Right renal pelvis (tissue), 4 donors: ENCODE data around the gene GALM. TPM values are rescaled to one million over a fixed set of nuclear protein-coding genes. Genes with fewer than 3 reads are reported as not detected.
A peak's percentile ranks its signal among the peaks of the same experiment; 100 is the strongest.
"Not testable (repeated sequence)": the region's sequence is repeated elsewhere in the genome, so short reads cannot be mapped to it uniquely, and the experiment has no call there.

Experiments used
- DNase-seq, 4 donors: peaks; one replicate each; pipeline ENCODE4 v3.0.0-alpha.2; 2013; ENCODE audit warnings: low read depth in 4 of 4, low spot score in 3 of 4, missing footprints in 1 of 4
- polyA plus RNA-seq, 4 donors: library from polyadenylated mRNA; unstranded; fragments of 120-200 nt; gene quantifications; one replicate each; pipeline ENCODE4 v1.2.1, GENCODE V29; 2013; ENCODE audit not compliant: insufficient read length in 4 of 4

GALM gene
- polyA plus RNA-seq, 4 donors = 60.5 to 63.8 (median 61.9) TPM

GRCh38 chr2:38737000-38737698 lies 71.2 kb downstream of the GALM start:
- not testable (repeated sequence) for DNase-seq

- DNase-seq = no peak
Measured at GRCh38 chr2:38737925-38738324, 72.0 kb downstream of the GALM start.

DNA sequence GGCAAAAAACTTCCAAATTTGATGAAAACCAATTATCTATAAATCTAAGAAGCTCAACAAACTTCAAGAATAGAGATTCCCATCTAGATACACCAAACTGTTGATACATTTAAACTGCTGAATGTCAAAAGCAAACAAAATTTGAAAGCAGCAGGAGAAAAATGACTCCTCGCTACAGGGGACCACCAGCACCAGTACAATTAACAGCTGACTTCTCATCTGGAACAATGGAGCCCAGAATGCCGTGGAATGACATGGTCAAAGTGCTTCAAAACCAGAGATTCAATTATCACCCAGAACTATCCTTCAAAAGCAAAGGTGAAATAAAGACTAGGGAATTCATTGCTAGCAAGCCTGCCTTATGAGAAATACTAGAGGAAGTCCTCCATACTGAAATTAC lies 73.6 kb downstream of the GALM start:
- no peak for DNase-seq

DNA sequence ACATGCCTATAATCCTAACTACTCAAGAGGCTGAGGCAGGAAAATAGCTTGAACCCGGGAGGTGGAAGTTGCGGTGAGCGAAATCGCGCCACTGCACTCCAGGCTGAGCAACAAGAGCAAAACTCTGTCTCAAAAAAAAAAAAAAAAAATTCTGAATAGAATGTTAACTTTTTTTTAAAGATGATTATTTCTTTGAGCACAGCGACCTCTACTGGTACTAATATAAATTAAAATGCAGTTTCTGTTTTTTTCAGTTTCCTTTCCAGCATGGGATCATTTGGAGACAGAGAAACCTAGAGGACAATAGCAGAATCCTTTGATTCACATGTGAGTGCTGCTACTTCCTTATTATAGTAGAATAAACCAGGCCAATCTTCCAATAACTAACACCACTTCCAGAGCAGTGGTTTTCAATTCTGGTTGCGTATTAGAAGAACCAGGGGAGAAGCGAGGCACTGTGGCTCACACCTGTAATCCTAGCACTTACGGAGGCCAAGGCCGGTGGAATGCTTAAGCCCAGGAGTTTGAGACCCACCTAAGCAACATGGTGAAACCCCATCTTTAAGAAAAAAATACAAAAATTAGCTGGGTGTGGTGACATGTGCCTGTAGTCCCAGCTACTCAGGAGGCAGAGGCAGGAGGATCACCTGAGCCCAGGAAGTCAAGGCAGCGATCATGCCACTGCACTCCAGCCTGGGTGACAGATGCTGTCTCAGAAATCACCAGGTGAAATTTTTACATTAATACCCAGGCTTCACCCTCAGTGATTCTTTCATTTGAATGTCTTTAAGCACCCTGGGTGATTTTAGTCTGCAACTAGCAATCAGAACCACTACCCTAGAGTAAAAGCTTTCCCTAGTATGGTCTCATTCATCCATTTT lies 75.2 kb downstream of the GALM start:
- no peak for DNase-seq

DNA sequence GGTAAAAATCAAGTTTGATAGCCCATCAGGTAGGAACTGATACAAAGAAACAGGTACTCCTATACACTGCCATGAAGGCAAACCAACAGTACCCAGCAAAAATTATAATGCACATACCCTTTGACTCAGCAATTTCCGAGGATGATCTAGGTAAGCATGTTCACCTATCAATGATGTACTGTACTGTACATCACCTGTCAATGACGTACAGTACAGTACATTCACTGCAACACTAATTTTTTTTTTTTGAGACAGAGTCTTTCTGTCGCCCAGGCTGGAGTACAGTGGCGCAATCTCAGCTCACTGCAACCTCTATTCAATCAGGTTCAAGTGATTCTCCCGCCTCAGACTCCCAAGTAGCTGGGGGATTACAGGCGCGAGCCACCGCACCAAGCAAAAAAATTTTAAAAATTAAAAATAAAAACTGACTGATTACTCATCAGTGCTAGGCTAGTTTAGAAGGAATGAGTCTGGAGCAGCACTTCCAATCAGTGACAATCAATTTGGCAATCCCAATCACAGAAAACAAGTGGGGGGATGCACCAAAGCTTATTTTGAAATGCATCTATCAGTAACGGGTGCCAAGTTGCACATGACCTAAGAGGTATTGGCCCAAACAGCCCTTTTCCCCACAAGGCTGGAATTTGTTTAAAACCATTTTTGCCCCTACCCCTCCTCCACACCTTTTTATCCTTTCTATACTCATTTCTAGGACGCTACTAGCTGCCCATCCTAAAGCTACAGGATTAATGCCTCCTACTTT lies 77.1 kb downstream of the GALM start:
- DNase-seq = no peak

DNA sequence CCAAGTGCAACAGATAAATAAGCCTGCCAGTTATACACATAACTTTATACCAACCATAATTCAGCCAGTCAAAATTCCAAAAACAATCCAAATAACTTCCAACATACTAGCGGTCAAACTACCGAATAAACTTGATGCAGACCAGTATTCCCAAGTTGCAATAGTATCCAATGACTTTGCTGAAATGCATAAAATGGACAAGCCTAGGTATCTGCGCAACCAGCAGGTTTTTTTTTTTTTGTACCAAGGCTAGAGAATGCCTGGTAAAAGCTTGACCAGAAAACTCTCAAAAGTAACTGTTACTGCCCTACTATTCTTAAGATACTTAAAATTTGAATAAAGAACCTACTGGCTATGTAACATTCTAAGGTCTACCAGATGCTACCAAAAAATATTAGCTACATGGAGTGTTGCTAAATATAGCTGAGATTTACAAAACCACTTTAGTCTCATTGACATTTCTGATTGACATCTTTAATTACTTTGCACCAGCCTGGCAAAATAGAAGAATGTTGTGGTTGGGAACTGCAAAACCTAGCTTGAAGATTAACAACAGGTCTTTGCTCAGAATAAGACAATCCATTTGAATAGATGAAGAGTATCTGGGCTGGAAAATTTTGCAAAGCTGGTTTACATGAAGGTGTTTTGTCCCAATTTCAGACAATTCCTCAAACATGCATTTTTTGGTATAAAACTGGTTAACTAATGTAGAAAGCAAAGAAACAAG lies 77.9 kb downstream of the GALM start:
- DNase-seq = no peak

- no peak for DNase-seq
Measured at GRCh38 chr2:38744399-38744780, 78.5 kb downstream of the GALM start.

- no peak for DNase-seq
Measured at GRCh38 chr2:38745267-38745666, 79.4 kb downstream of the GALM start.

DNA sequence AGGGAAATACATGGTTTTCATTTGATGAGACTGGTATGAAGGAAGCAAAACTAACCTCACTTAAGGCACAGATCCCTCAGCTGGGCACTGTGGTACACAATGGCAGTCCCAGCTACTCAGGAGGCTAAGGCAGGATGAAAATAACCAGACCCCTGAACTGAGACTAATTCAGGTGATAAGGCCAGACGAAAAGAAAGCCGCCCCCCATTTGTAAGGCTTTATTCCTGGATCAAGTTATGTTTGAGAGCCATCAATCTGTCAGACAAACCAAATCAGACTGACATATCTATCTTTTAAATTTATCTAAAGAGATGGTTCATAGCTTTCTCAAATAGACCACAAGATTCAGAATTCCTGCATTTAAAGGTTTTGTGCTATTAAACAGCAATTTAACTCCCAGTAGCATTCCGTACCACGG lies 81.1 kb downstream of the GALM start:
- DNase-seq = no peak

DNA sequence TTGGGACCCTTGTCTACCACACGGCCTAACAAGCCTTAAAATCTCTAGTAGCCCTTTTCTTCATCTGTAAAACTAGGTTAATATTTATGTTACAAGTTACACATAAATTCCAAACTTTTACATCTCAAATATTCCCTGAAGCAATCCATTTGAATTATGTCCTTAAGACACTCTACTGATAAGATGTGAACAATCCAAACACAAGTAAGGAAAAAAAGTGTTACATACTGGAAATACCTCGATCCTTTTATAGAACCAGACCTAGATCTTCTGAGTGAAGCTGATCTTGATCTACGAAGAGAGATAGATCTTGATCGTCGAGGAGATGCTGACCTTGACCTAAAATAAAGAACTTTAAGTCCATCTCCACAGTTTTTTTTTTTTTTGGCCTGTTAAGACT lies 81.9 kb downstream of the GALM start:
- no peak for DNase-seq

- DNase-seq = no peak
Measured at GRCh38 chr2:38748391-38748790, 82.5 kb downstream of the GALM start.

DNA sequence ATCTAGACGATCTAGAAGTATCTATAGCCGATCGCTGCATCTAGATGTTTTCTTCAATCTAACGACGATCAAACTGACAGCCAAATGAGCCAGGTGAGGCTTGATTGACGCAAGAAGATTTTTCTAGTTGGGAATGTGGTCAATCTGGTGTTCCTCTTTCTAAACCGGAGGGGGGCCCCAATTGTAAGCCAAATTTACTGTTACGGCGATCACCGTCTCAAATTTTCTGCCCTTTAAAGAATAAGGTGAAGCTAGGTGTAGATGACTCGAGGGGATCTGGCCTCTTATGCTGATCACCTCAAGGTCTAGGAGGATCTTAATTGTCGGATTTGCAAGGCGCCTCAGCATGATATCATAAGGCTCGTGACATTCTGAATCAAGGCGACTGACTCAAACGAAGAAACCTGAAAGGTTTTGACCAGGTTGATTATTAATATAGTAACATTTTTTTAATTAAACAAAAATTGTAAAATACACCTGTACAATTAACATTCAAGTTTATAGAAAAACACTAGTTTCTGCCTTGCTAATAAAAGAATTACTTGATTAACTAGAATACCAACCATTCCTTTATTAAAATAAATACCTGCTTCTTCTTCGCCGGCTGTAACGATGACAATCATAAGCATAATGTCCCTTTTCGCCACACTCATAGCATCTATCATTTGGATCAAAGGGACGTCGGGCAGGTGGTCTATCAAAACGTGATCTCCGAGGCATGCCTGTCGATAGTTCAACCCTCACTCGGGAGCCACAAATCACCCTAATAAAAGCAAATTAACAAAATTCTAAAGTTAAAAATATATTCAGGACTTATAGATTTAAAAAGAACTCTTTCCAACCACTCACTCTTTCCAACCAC lies 83.3 kb downstream of the GALM start:
- DNase-seq = no peak

- DNase-seq = peak in 2 of 4 donors; percentile 40 to 43
Measured at GRCh38 chr2:38750011-38750890, 84.3 kb downstream of the GALM start.

- peak; percentile 98 to 100 (median 100) for DNase-seq
Measured at GRCh38 chr2:38750891-38751595, 85.1 kb downstream of the GALM start, which contains the start of gene SRSF7. Gene SRSF7 (minus strand): TSS chr2:38751361. CDS start chr2:38751256, 105 bp downstream.

GRCh38 chr2:38751596-38752410 lies 85.9 kb downstream of the GALM start:
- peak in 1 of 4 donors; percentile 23 for DNase-seq

DNA sequence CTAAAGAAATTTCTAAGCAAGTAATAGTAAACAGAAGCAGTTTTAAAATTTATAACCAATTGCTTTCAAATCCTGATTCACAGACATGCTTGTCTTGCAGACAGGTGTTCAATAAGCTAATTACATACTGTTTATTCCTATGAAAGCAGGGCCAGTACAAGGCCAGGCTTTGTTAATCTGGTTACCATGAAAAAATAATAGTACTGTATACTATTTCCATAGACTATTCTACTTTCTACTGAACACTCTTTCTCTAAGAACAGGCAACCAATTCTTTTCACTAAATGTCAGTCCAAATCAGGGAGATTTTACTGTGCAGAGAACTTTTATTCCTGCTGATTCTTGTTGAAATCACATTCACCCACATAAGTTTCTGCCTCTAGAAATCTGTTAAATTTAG lies 88.1 kb downstream of the GALM start:
- DNase-seq = no peak

DNA sequence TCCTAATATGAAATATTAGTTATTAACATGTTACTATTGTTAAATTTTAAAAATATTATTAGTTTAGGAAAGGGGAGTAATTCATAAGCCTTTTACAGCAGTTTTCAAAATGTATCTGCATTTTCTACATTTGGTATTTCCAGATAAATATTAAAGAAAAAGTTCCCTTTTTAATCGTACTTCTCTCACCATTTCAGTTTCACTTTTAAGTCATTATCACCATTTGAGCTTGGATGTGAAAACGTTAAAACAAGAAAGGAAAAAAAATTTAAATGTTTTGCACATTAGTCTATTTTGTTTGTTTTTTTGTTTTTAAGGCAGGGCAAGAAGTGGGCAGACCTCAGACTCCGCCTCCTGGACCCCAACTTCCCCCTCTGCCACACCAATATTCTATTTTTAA lies 88.6 kb downstream of the GALM start:
- no peak for DNase-seq
